A549 (cell line): ENCODE results near the gene NYAP2. TPM values are rescaled to one million over a fixed set of nuclear protein-coding genes. Genes with fewer than 3 reads are reported as not detected.

Experiments used
- ATAC-seq, 2 experiments: fragments of 200-7000 bp in 1 of 2; fragments of >200 bp in 1 of 2; cut with Nextera tagmentation in 1 of 2; cut with Tn5 transposase in 1 of 2; 3 replicates each; pipeline versions ENCODE4 v1.8.0 to v1.9.1; 2018 to 2020; ENCODE audit warnings: mild to moderate bottlenecking in 1 of 2, moderate library complexity in 1 of 2
- CTCF ChIA-PET: fragments of 300-600 bp; sonication (Branson Sonifier 250); formaldehyde crosslinking; extraction: SDS; loops from one replicate; lab custom pipeline; 2021; ENCODE audit warnings: antibody characterized with exemption, inconsistent platforms; lab: Yijun Ruan, JAX
- POLR2A ChIA-PET: fragments of 350-600 bp; formaldehyde crosslinking; extraction: SDS; loops from one replicate; lab custom pipeline; 2021; ENCODE audit warnings: antibody characterized with exemption, inconsistent platforms; lab: Yijun Ruan, JAX
- DNase-seq, 2 experiments: peaks; one replicate each; pipeline versions ENCODE4 v3.0.0 to v3.0.0-alpha.2; 2011 to 2016; ENCODE audit warnings: low read depth in 1 of 2, low spot score in 1 of 2
- FAIRE-seq: peaks from 2 replicates; lab custom pipeline; 2011; peaks lifted over from hg19 to GRCh38; lab: Jason Lieb, UNC
- H3K27ac ChIP-seq, 2 experiments: fragments of >200 bp; sonication (Bioruptor Twin); formaldehyde crosslinking; 3 replicates each; pipeline ENCODE4 v1.5.1; 2016 to 2017
- H3K4me1 ChIP-seq: fragments of >200 bp; sonication (Bioruptor Twin); formaldehyde crosslinking; 3 replicates; pipeline ENCODE4 v1.6.1; 2016
- H3K4me2 ChIP-seq: fragments of >200 bp; sonication (Bioruptor Twin); formaldehyde crosslinking; 3 replicates; pipeline ENCODE4 v1.6.1; 2016
- H3K4me3 ChIP-seq: fragments of >200 bp; sonication (Bioruptor Twin); formaldehyde crosslinking; 3 replicates; pipeline ENCODE4 v1.5.1; 2016
- H3K9me3 ChIP-seq: fragments of >200 bp; sonication (Bioruptor Twin); formaldehyde crosslinking; 3 replicates; pipeline ENCODE4 v1.6.1; 2016
- CBX2 ChIP-seq: fragments of 200-600 bp; sonication (generic); IDR thresholded peaks from 2 replicates; pipeline ENCODE4 v1.6.1; 2016; ENCODE audit warnings: low read depth, mild to moderate bottlenecking, borderline replicate concordance
- CHD4 ChIP-seq: fragments of 200-600 bp; sonication (generic); IDR thresholded peaks from 2 replicates; pipeline ENCODE4 v1.6.1; 2016; ENCODE audit warnings: antibody characterized with exemption, mild to moderate bottlenecking, borderline replicate concordance
- EHF ChIP-seq: fragments of 250-450 bp; sonication (Bioruptor Pico); IDR thresholded peaks from 2 replicates; pipeline ENCODE4 v1.5.0; 2020; ENCODE audit warnings: mild to moderate bottlenecking
- ESRRA ChIP-seq: fragments of 150-350 bp; IDR thresholded peaks from 2 replicates; pipeline ENCODE4 v1.6.1; 2014; ENCODE audit warnings: mild to moderate bottlenecking, low read length, borderline replicate concordance
- FOSB ChIP-seq: fragments of 250-450 bp; sonication (Bioruptor Pico); IDR thresholded peaks from 2 replicates; pipeline ENCODE4 v1.5.0; 2020; ENCODE audit warnings: mild to moderate bottlenecking, moderate library complexity
- FOSL2 ChIP-seq, 2 experiments: fragments of 450-650 bp in 1 of 2; fragments of >200 bp in 1 of 2; sonication (Bioruptor Twin) in 1 of 2; formaldehyde crosslinking; IDR thresholded peaks; 2 replicates each; pipeline versions ENCODE4 v1.5.0 to v1.6.1; 2016 to 2020; ENCODE audit warnings: mild to moderate bottlenecking in 1 of 2, moderate library complexity in 1 of 2
- GATA3 ChIP-seq: IDR thresholded peaks from 2 replicates; pipeline ENCODE4 v1.6.1; 2012; ENCODE audit warnings: borderline replicate concordance
- HOXB5 ChIP-seq: fragments of 250-450 bp; sonication (Bioruptor Pico); IDR thresholded peaks from 2 replicates; pipeline ENCODE4 v1.5.0; 2020; ENCODE audit warnings: mild to moderate bottlenecking, moderate library complexity
- KDM5A ChIP-seq: fragments of 200-600 bp; sonication (generic); IDR thresholded peaks from 2 replicates; pipeline ENCODE4 v1.6.1; 2016; ENCODE audit warnings: antibody characterized with exemption, mild to moderate bottlenecking
- MAZ ChIP-seq: fragments of 150-350 bp; IDR thresholded peaks from 2 replicates; pipeline ENCODE4 v1.6.1; 2014; ENCODE audit warnings: antibody characterized with exemption, low read depth, low read length, borderline replicate concordance
- MYC ChIP-seq: IDR thresholded peaks from 2 replicates; pipeline ENCODE4 v1.6.1; 2012; ENCODE audit warnings: mild to moderate bottlenecking, inconsistent platforms, low read length, improper control_type of control experiment, borderline replicate concordance
- NFE2L2 ChIP-seq: fragments of 150-350 bp; conservative IDR thresholded peaks from 2 replicates; pipeline ENCODE4 v1.6.1; 2014; ENCODE audit warnings: low read length
- NPAS2 ChIP-seq: fragments of 250-450 bp; sonication (Bioruptor Pico); IDR thresholded peaks from 2 replicates; pipeline ENCODE4 v1.8.0; 2022; ENCODE audit warnings: mild to moderate bottlenecking, moderate library complexity, borderline replicate concordance
- RCOR1 ChIP-seq: fragments of 150-350 bp; IDR thresholded peaks from 2 replicates; pipeline ENCODE4 v1.6.1; 2014; ENCODE audit warnings: antibody characterized with exemption, low read length, low read depth
- RNF2 ChIP-seq: fragments of 200-600 bp; sonication (generic); IDR thresholded peaks from 2 replicates; pipeline ENCODE4 v1.6.1; 2016; ENCODE audit warnings: low read depth, mild to moderate bottlenecking, antibody characterized with exemption, moderate library complexity, borderline replicate concordance
- SREBF2 ChIP-seq: fragments of 450-650 bp; IDR thresholded peaks from 2 replicates; pipeline ENCODE4 v1.6.1; 2014; ENCODE audit warnings: mild to moderate bottlenecking, moderate library complexity
- TFCP2L1 ChIP-seq: fragments of 250-450 bp; sonication (Bioruptor Pico); IDR thresholded peaks from 2 replicates; pipeline ENCODE4 v1.5.0; 2021; ENCODE audit warnings: mild to moderate bottlenecking
- USF2 ChIP-seq: fragments of 450-650 bp; IDR thresholded peaks from 2 replicates; pipeline ENCODE4 v1.6.1; 2014; ENCODE audit warnings: antibody characterized with exemption
- ZC3H11A ChIP-seq: fragments of 450-650 bp; IDR thresholded peaks from 2 replicates; pipeline ENCODE4 v1.6.1; 2014; ENCODE audit warnings: antibody characterized with exemption, mild to moderate bottlenecking
- ZFP36 ChIP-seq: fragments of 450-650 bp; IDR thresholded peaks from 2 replicates; pipeline ENCODE4 v1.6.1; 2014; ENCODE audit warnings: borderline replicate concordance; ENCODE audit not compliant: partially characterized antibody
- ZNF302 ChIP-seq: fragments of 250-450 bp; sonication (Bioruptor Pico); IDR thresholded peaks from 2 replicates; pipeline ENCODE4 v1.9.0; 2021; ENCODE audit warnings: inconsistent platforms, mild to moderate bottlenecking, moderate library complexity
- ZSCAN20 ChIP-seq: fragments of 250-450 bp; sonication (Bioruptor Pico); IDR thresholded peaks from 2 replicates; pipeline ENCODE4 v1.8.0; 2022; ENCODE audit warnings: mild to moderate bottlenecking, moderate library complexity
- WGBS: methylation state at CpG from one replicate; pipeline ENCODE4 v1.1.6; 2017; ENCODE audit errors: missing lambda C conversion rate; 5-methylcytosine and 5-hydroxymethylcytosine counted together
- polyA plus RNA-seq, 4 experiments: library from polyadenylated mRNA; depleted of rRNA in 3 of 4; stranded (reverse); fragments of >200 nt; fragmentation: RNase III in 1 of 4; extraction: RNeasy Plus Mini Kit Qiagen cat#74134 plus additional on column Dnase treatment in 1 of 4; gene quantifications; 2 replicates in 3 of 4; 3 replicates in 1 of 4; pipeline ENCODE4 v1.2.3, GENCODE V29; 2011 to 2017
- TF ChIP-seq, protein P1 (sequence below): IDR thresholded peaks from 2 replicates; pipeline ENCODE4 v1.6.1; 2012; ENCODE audit warnings: low read depth, borderline replicate concordance
- TF ChIP-seq, protein P2 (sequence below): fragments of 250-450 bp; sonication (Bioruptor Pico); IDR thresholded peaks from 2 replicates; pipeline ENCODE4 v1.5.0; 2020; ENCODE audit warnings: low read depth, mild to moderate bottlenecking, moderate library complexity

The NYAP2 gene
- polyA plus RNA-seq, 2 of the 4 experiments (the other 2 are of a cell fraction), result 0.01 TPM; not detected in 1

GRCh38 chr2:225454412-225454811 lies 54.9 kb downstream of the NYAP2 start:
- no peak for FAIRE-seq
- ChIA-PET CTCF (no interaction called here), POLR2A (no interaction called here)
- no peaks in the 10 kb centered on the region for H3K4me1 ChIP-seq
- no peak for ATAC-seq
- no peak overlapping the region for H3K4me3 ChIP-seq
- no peak for DNase-seq
- H3K27ac ChIP-seq, result no peak overlapping the region
- no peaks in the 10 kb centered on the region for H3K9me3 ChIP-seq
- 82% methylated on average over 6 of the region's 6 CpGs for WGBS
- no peak overlapping the region for H3K4me2 ChIP-seq
- TF ChIP-seq FOSL2 (IDR thresholded peaks at IDR 0.05), result no peak
- TF ChIP-seq FOSL2 (CRISPR knock-in tag; IDR thresholded peaks at IDR 0.05), result no peak

DNA sequence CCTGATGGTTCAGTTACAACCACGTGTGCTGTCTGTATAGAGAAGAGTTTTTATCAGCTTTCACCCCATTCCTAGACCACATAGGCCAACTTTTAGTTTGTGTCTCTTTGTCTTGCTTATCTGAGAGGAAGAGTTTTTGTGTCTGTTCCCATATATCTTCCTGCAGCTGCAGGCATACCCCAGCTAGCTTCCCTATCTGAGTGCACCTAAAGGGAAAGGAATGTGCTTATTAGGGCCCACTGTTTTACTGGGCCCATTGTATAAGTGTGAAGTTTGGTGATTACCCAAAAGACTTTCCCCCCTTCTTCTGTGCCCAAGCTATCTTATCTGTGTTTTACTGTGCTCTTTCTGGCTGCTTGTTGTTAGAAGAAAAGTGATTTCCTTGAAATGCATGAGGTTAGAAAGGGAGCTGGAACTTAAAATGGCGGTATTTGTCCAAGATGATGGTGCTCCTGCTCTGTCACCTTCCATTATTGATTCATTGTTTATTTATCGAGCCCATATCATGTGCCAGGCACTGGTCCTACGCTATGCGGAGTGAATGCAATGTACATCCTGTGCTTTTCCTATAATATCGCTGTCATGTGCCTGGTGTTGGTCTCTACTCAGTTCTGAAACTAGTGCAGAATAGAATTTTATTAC lies 57.2 kb downstream of the NYAP2 start:
- no peak for FAIRE-seq
- H3K4me1 ChIP-seq, result no peaks in the 10 kb centered on the region
- H3K4me2 ChIP-seq, result no peak overlapping the region
- POLR2A ChIA-PET, result no interaction called here
- H3K4me3 ChIP-seq, result no peak overlapping the region
- CTCF ChIA-PET, result interaction anchor here (0.7 kb wide), 1 partner anchor 8 kb away, joined by 3 read pairs; no protein-coding TSS in a partner anchor
- 54% methylated on average over 6 of the region's 6 CpGs for WGBS
- ATAC-seq, result no peak
- no peaks in the 10 kb centered on the region for H3K9me3 ChIP-seq
- DNase-seq, result no peak
- TF ChIP-seq, protein P1, sequence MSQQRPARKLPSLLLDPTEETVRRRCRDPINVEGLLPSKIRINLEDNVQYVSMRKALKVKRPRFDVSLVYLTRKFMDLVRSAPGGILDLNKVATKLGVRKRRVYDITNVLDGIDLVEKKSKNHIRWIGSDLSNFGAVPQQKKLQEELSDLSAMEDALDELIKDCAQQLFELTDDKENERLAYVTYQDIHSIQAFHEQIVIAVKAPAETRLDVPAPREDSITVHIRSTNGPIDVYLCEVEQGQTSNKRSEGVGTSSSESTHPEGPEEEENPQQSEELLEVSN, result no peak
- TF ChIP-seq MYC (no peak), RCOR1 (no peak)
- no peak overlapping the region for H3K27ac ChIP-seq

- TF ChIP-seq FOSL2 (IDR thresholded peaks at IDR 0.05) (no peak), FOSL2 (CRISPR knock-in tag; IDR thresholded peaks at IDR 0.05) (no peak), ZSCAN20 (no peak), RCOR1 (no peak), GATA3 (no peak), USF2 (no peak), CBX2 (no peak), MAZ (no peak), ESRRA (no peak), NPAS2 (no peak)
- ChIA-PET POLR2A (no interaction called here), CTCF (no interaction called here)
- DNase-seq (no peak), FAIRE-seq (no peak), ATAC-seq (no peak)
- Histone ChIP-seq H3K9me3 (no peaks in the 10 kb centered on the region), H3K4me3 (no peak overlapping the region), H3K27ac (no peak overlapping the region), H3K4me2 (no peak overlapping the region), H3K4me1 (no peaks in the 10 kb centered on the region)
- 22% methylated on average over 1 of the region's 1 CpG for WGBS
Observed at GRCh38 chr2:225457482-225457881, 58.0 kb downstream of the NYAP2 start.

DNA sequence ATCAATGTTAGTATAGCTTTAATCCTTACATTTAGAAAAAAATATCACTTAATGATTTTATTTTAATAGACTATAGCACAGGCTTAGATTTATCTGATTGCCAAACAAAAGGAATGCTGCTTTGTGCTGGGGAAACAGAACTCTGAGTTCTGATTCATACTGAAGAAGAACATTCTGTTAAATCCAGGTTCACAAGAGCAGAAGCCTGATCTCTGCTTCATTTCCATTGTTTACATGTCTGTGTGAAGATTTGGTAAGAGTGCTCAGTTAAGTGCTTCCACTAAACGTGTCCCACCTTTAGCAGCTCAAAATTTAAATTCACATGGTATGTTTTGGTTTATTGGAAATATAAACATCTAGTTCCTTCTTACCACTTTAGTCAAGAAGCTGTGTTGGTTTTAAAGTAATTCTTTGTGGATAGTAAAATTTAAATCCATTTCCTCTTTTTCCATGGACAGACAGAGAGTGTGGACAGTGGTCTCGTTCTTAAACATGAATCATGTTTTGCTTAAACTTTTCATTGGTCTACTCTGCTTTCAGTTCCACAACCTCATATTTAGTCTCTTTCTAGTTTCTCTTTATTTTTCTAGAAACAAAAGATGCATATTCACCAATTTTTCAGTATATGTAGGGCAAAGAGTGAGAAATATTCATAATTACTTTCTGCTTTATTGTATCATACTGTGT lies 59.1 kb downstream of the NYAP2 start:
- Histone ChIP-seq H3K27ac (no peak overlapping the region; a peak in 1 of 6 replicates), H3K4me1 (no peaks in the 10 kb centered on the region)
- WGBS, result 27% methylated on average over 2 of the region's 2 CpGs
- CTCF ChIA-PET, result no interaction called here
- no peak for FAIRE-seq
- TF ChIP-seq SREBF2 (no peak), ZC3H11A (no peak), CBX2 (no peak), NFE2L2 (no peak), KDM5A (no peak), EHF (CRISPR knock-in tag) (no peak), RNF2 (no peak), TFCP2L1 (CRISPR knock-in tag) (no peak), HOXB5 (CRISPR knock-in tag) (no peak), ZFP36 (no peak), MAZ (no peak), FOSB (no peak), MYC (no peak), CHD4 (no peak), ZNF302 (CRISPR knock-in tag) (no peak)
- TF ChIP-seq, protein P2, sequence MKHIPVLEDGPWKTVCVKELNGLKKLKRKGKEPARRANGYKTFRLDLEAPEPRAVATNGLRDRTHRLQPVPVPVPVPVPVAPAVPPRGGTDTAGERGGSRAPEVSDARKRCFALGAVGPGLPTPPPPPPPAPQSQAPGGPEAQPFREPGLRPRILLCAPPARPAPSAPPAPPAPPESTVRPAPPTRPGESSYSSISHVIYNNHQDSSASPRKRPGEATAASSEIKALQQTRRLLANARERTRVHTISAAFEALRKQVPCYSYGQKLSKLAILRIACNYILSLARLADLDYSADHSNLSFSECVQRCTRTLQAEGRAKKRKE, result no peak
- TF ChIP-seq, all 56 proteins: peak for 0
- no peak overlapping the region for H3K4me2 ChIP-seq
- H3K4me3 ChIP-seq, result no peak overlapping the region
- no peaks in the 10 kb centered on the region for H3K9me3 ChIP-seq
- ATAC-seq (no peak), DNase-seq (no peak)
- POLR2A ChIA-PET, result no interaction called here
